Sciatic nerve (tissue), 2 donors: ENCODE measurements around the gene RYR2. TPM values are rescaled to one million over a fixed set of nuclear protein-coding genes. Genes with fewer than 3 reads are reported as not detected.
"Not testable (repeated sequence)": the region's sequence is repeated elsewhere in the genome, so short reads cannot be mapped to it uniquely, and the experiment has no call there.

Source experiments
- ATAC-seq: fragments of 200-7000 bp; cut with Tn5 transposase; one replicate; pipeline ENCODE4 v1.9.1; 2020; ENCODE audit warnings: mild to moderate bottlenecking, moderate library complexity
- DNase-seq: peaks from one replicate; pipeline ENCODE4 v3.0.0-alpha.2; 2020; ENCODE audit warnings: low spot score
- intact Hi-C: fragments of 100-400 bp; cut with DNase I; formaldehyde crosslinking; loops from one replicate; pipeline ENCODE4 v1.14.2; 2022
- total RNA-seq: library from RNA; stranded (reverse); fragmentation: NEBNext Ultra II Directional; extraction: Animal tissue kit (Norgen Biotek cat#: 25700); gene quantifications from one replicate; pipeline ENCODE4 v1.2.1, GENCODE V29; 2021
- donor health status: DM: no; HTN: no; CAD: no.
- donor health status: DM: no; HTN: no; CAD: no.

The RYR2 gene
- total RNA-seq, 1 donor from 2014 or later: 0.49 TPM

GRCh38 chr1:237371477-237371876 is 329.5 kb downstream of the RYR2 start:
- intact Hi-C loops, DNase-seq, ATAC-seq: not testable (repeated sequence)

DNA sequence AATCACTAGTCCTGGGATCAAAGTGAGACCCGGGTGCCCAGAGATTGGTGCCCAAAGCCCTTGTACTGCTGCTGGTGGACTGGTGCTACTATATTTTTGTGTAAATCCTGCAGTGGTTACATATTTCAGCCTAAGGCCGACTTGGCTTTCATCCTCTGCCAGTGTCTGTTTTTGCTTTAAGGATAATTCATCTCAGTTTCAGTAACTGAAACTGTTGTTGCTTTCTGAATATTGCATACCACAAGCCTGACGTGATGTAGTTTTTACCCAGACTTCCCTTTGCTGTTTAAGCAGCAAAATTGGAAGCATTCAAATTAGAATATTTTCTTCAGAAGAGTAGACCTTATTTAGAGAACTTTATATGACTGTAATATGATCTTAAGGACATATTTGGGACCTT is 341.8 kb downstream of the RYR2 start:
- DNase-seq (no peak), ATAC-seq (no peak)
- intact Hi-C loops: no loop called here

GRCh38 chr1:237384213-237384612 is 342.2 kb downstream of the RYR2 start:
- ATAC-seq: no peak
- intact Hi-C loops: no loop called here
- no peak for DNase-seq

GRCh38 chr1:237386362-237387143 is 344.6 kb downstream of the RYR2 start:
- intact Hi-C loops: no loop called here
- ATAC-seq: no peak
- DNase-seq: no peak

DNA sequence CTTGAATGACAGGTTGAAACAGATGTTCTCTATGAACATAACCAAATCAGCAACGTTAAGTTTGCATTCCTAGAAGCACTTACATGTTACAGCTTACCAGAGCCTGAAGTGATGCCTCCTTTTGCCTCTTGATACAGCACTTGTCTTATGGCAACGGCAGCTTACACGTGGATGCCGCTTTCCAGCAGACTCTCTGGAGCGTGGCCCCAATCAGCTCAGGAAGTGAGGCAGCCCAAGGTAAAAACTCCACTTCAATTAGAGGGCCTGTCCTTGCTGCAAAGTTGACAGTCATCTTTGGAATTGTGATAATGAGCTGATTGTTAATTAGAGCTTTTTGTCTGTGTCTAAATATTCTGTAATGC is 345.1 kb downstream of the RYR2 start:
- DNase-seq (no peak), ATAC-seq (no peak)
- intact Hi-C loops: no loop called here

- ATAC-seq (no peak), DNase-seq (no peak)
- intact Hi-C loops: no loop called here
Measured at GRCh38 chr1:237390823-237391222, 348.8 kb downstream of the RYR2 start.

DNA sequence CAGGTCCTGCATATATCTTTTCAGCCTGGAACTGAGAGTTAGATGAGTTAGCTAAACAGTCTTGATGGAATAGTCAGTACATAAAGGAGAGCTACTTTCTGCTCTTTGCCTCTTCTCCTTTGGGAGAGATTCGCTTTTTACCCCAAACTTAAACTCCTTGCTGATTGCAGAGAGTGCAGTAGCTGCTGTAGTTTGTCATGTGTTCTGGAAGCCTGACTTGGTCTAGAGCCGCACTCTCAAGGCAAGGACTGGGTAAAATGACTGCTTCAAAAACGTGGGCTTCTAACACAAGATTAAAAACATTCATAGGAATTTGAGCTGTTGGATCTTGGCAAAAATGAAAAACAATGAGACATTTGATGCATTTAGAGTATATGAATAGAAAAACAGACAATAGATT is 351.6 kb downstream of the RYR2 start:
- DNase-seq (no peak), ATAC-seq (no peak)
- intact Hi-C loops: no loop called here

DNA sequence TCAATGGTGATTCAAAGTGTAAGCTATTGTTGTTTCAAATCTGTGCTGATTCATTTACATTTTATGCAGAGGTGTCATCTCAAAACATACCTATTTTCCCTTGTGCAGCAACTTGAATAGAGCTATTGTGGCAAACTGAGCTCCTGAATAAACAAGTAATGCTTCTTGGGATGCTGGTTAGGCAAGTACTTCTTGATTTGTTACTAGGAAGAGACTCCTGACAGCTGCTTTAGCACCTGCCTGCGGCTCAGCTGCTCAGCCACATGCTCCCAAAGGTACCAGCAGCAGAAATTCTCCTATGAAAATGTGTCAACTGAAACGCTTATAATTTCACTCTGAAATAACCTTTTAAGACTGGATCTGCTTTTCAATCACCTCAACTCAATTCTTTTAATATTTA is 352.3 kb downstream of the RYR2 start:
- intact Hi-C loops: no loop called here
- DNase-seq (no peak), ATAC-seq (no peak)

GRCh38 chr1:237396426-237396825 is 354.4 kb downstream of the RYR2 start:
- DNase-seq (no peak), ATAC-seq (no peak)
- intact Hi-C loops: no loop called here

DNA sequence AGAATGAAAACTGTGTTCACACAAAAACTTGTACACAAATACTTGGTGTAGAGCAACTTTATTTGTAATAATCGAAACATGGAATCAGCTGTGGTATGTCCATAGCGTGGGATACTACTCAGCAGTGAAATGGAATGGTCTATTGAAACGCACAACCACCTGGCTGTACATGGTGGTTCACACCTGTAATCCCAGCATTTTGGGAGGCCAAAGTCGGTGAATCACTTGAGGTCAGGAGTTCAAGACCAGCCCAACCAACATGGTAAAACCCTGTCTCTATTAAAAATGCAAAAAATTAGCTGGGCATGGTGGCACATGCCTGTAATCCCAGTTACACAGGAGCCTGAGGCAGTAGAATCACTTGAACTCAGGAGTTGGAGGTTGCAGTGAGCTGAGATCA is 356.8 kb downstream of the RYR2 start:
- intact Hi-C loops: no loop called here
- DNase-seq (no peak), ATAC-seq (no peak)

- no peak for ATAC-seq
- intact Hi-C loops: no loop called here
- no peak for DNase-seq
Measured at GRCh38 chr1:237405912-237406311, 363.9 kb downstream of the RYR2 start.

DNA sequence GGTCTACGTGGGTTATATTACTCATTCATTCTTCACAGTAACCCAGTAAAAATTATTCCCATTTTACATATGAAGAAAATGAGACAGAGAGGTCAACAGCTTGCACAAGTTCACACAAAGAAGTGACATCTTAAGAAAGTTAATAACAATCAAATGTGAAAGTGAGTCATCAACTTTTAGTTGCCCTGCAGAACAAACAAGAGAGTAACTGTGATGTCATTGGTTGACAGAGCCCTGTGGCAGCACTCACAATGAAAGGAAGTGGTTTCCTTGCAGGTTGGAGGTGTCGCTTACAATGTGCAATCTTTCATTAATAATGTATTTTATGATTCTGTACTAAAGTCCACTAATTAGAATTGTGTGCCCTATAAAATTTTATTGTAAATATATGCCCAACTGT is 369.6 kb downstream of the RYR2 start:
- ATAC-seq (no peak), DNase-seq (no peak)
- intact Hi-C loops: no loop called here

DNA sequence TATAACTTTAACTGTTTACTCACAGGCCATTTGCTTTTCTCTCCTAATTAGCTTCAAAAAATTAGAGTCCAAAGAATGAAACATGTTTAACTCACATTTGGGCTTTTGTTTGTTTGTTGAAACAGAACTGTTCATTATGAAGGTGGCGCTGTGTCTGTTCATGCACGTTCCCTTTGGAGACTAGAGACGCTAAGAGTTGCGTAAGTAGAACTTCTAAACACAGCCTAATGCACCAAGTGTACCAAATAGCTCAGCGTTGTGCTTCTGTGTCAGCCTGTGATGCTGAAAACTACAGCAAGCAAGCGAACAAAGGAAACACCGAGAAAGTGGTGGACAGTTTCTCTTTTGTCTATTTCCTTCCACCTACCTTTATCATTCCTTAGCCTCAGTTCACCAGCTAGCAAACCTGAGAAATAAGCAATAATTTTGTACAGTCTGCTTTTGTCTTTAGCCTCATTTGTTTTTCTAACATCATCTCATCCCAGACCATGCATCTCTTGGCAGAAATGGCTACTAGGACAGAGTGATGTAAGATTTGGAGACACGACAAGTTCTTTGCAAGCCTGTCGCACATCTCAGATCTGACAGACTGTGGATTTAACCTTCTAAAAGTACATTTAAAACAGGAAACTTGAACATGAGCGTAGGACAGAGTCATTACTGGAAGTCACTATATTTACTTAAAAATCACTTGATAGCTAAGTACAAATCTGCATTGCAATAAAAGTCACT is 375.1 kb downstream of the RYR2 start:
- DNase-seq: no peak
- no peak for ATAC-seq
- intact Hi-C loops: no loop called here

GRCh38 chr1:237428809-237429208 is 386.8 kb downstream of the RYR2 start:
- DNase-seq (no peak), ATAC-seq (no peak)
- intact Hi-C loops: no loop called here

GRCh38 chr1:237429252-237429651 is 387.3 kb downstream of the RYR2 start:
- intact Hi-C loops: no loop called here
- no peak for DNase-seq
- no peak for ATAC-seq

- ATAC-seq (no peak), DNase-seq (no peak)
- intact Hi-C loops: no loop called here
Measured at GRCh38 chr1:237431448-237431847, 389.5 kb downstream of the RYR2 start.

- ATAC-seq: no peak
- intact Hi-C loops: no loop called here
- no peak for DNase-seq
Measured at GRCh38 chr1:237440346-237440745, 398.4 kb downstream of the RYR2 start.

GRCh38 chr1:237444120-237444790 is 402.3 kb downstream of the RYR2 start:
- ATAC-seq: no peak

DNA sequence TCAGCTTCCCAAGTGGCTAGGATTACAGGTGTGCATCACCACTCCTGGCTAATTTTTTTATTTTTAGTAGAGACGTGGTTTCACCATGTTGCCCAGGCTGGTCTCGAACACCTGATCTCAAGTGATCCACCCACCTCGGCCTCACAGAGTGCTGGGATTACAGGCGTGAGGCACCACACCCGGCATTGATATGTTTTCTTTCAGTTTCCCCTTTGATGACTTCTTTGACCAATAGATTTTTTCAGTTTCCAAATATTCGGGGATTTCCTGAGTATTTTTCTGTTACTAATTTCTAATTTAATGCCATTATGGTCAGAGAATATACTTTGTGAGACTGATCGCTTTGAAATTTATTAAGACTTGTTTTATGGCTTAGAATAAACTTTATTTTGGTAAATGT is 406.1 kb downstream of the RYR2 start:
- intact Hi-C loops: no loop called here
- ATAC-seq (no peak), DNase-seq (no peak)

More at GRCh38 chr1:237444120-237444790, 402.3 kb downstream of the RYR2 start:
- intact Hi-C loops: no loop called here
- DNase-seq: no peak

DNA sequence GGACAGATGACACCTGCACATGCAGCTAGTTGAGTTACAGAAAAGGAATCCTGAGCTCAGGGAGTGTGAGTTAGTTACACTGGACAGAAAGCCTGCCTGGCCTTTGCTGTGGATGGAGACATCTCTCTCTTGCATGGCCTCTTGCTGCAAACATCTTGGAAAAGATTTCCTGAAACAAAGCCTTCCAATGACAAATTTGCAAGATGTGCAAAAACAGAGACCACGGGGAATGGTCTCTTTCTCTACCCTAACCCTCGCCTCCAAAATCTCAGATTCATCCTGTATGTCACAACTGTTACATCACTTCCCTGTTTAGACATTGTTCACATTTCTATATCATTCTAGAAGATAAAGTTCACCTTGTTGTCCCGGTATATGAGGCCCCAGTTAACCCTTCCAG is 415.6 kb downstream of the RYR2 start:
- DNase-seq (no peak), ATAC-seq (no peak)
- intact Hi-C loops: no loop called here
